Non-pigmented ciliary epithelial cell (primary cell): ENCODE data around the gene RSBN1L.
"Not testable (repeated sequence)": the region's sequence is repeated elsewhere in the genome, so short reads cannot be mapped to it uniquely, and the experiment has no call there.

Experiments used
- DNase-seq: peaks from one replicate; pipeline ENCODE4 v3.0.0-alpha.2; 2010; ENCODE audit warnings: low read depth

The RSBN1L gene

DNA sequence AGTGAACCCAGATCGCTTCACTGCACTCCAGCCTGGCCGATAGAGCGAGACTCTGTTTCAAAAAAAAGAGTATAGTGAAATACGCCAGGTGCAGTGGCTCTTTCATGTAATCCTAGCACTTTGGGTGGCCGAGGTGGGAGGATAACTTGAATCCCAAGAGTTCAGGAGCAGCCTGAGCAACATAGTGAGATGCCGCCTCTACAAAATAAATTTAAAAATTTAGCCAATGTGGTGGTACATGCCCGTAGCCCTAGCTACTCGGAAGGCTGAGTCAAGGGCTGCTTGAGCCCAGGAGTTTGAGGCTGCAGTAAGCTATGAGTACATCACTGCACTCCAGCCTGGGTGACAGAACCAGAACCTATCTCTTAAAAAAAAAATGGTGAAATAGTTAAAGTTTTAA lies 74.1 kb downstream of the RSBN1L start:
- DNase-seq: no peak

DNA sequence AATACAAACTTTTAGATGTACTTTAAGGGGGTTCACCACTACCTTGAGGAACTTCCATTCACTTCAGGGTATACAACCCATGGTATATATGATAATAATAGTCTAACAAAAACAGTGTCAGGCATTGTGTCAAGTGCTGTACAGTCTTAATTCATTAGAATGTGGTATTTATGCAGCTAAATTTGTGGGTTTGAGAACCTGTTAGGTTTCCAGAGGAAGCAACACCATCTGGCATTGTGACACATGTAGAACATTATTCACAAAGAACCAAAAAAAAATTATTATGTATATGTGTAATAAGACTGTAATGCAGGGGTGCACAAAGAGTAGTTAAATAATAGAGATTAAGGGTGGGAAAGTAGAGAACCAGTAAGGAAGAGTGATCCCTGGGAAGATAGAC lies 75.6 kb downstream of the RSBN1L start:
- no peak for DNase-seq

DNA sequence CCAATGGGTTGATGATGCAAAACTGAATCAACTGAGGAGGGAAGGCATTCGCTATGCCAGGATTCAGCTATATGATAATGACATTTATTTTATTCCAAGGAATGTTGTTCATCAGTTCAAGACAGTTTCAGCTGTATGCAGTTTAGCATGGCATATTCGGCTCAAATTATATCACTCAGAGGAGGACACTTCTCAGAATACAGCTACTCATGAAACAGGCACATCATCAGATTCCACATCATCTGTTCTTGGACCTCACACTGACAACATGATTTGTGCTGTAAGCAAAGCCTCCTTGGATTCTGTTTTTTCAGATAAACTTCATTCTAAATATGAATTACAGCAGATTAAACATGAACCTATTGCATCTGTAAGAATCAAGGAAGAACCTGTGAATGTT lies 82.3 kb downstream of the RSBN1L start:
- DNase-seq: no peak

DNA sequence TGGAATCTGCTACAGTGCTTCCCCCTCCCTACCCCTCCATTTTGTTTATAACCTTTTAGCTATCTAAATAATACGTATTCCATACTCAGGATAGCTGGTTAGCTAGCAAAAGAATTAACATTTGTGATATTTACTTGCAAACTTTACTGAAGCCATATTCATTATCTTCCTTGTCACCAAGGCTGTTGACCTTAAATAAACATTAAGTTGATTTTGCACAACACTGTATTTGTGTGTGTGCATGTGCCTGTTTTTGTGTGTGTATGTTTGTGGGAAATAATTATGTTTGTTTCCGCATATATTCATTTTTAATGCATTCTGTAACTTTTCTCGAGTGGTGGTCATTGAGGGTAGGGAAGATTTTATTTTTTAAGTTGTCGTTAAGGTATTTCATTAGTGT lies 86.1 kb downstream of the RSBN1L start:
- DNase-seq: no peak

DNA sequence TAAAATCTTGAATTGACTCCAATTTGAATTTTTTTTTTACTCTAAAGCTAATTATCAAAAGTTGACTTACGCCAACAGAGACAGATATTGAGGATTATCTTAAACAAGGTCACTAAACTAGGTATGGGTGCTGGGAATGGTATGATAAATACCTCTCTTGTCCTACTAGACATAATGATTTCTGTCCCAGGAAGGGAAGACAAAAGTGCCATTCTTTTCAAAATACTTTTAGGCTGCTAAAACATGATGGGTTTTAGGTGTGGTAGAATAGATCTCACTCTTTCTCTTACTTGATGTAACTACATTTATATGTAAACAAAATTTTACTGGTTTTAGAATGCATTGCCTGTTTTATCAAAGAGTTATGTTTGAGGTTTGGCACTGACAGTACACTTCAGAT lies 86.9 kb downstream of the RSBN1L start:
- DNase-seq: no peak

DNA sequence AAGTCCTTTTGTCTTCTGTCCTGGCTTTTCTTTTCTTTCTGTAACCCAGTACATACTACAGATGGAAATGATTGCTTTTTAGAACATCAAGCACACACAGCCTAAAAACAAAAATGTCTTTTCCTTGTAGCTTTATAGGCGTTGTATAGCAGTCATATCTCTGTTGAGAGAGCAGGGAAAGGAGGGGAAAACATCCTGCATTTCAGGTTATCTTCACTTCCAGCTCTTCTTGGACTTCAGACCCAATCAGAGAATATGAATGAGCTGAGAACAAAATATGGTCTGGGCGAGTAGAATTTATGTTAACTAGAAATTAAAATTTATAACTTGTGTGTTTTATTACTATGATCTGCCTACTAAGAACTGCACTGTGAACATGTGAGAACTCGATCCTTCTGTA lies 87.3 kb downstream of the RSBN1L start:
- DNase-seq: no peak

DNA sequence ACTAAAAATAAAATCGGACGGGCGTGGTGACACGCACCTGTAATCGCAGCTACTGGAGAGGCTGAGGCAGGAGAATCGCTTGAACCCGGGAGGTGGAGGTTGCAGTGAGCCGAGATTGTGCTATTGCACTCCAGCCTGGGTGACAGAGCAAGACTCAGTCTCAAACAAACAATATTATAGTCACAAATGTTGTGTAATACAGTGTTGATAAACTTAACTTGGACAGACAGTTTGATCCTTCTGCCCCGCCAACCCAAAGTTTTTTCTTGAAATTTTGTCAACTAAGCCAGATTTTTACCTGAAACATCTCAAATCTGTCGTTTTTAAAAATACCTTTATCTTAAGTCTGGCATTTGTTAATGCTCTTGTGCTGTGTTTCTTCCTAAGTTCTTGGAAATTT lies 88.2 kb downstream of the RSBN1L start:
- DNase-seq: not testable (repeated sequence)

DNA sequence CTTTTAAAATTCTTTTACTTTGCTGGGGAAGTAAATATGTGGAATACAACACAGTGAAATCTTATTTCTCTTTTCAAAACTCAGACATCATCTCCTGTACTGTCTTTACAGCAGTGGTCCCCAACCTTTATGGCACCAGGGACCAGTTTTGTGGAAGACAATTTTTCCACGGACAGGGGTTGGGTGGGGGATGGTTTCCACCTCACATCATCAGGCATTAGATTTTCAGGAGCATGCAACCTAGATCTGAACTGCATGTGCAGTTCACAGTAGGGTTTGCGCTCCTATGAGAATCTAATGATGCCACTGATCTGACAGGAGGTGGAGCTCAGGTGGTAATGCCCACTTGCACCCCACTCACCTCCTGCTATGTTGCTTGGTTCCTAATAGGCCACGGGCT lies 89.8 kb downstream of the RSBN1L start:
- no peak for DNase-seq

DNA sequence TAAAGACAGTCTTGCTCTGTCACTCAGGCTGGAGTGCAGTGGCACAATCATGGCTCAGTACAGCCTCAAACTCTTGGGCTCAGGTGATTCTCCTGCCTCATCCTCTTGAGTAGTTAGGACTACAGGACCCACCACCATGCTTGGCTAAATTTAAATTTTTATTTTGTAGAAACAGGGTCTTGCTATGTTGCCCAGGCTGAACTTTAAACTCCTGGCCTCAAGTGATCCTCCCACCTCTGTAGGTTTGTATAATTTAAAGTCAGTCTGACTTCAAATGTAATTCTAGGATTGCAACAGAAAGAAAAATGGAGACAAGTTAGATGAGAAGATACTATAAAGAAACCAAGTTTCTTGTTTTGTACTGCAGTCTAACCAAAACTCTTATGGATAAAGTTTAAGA lies 90.5 kb downstream of the RSBN1L start:
- no peak for DNase-seq

DNA sequence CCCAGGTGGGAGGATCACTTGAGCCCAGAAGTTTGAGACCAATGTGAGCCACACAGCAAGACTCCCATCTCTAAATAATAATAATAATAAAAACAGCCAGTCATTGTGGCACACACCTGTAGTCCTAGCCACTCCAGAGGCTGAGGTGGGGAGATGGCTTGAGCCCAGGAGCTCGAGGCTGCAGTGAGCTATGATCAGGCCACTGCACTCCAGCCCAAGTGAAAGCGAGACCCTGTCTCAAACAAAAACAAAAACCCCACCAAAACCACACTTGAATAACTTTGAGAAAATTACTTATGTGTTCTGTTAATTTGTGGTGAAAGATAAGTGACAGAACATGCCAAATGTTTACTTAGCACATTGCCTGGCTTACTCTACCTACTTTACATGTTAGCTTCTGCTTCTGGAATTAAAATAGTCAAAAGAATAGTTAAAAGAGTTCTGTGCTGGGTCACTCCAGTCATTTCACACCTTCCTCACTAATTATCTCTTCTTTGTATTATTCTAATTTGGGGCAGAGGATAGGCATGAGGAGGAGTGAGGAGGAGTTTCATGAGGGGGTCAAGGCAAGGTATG lies 92.2 kb downstream of the RSBN1L start:
- no peak for DNase-seq

DNA sequence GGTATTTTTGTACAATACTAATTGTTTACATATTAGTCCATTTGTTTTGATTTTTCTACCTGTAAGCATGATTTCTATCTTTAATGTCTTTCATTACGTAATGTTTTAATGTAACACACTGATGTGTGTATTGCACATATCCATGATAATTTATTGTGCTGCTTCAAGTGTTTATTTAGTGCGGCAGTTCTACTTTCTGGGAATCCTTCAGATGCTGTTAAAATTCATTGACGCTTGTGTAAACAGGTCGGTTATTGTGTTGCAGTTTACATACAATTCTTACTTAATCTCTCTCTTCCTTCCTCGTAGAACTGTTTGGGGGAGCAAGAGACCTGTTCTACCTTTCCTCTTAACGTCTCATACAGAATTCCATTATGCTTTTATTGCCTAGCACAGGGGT lies 95.1 kb downstream of the RSBN1L start:
- DNase-seq: no peak

DNA sequence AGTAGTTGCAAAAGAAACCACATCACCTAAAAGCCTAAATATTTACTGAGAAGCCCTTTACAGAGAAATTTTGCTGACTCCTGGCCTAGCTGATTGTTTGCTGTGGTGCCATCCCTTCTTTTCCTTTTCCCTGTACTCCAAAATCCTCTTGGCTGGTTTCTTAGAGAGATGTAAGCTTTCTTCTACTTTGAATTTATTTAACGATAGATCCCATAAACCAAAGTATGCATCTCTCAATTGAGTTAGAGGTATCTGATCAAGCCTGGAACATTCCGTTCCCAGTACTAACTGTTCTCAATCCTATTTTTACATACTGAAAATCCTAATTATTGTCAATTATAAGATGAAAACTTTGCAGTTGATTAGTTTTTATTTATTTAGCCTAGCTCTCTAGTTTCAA lies 95.7 kb downstream of the RSBN1L start:
- no peak for DNase-seq

DNA sequence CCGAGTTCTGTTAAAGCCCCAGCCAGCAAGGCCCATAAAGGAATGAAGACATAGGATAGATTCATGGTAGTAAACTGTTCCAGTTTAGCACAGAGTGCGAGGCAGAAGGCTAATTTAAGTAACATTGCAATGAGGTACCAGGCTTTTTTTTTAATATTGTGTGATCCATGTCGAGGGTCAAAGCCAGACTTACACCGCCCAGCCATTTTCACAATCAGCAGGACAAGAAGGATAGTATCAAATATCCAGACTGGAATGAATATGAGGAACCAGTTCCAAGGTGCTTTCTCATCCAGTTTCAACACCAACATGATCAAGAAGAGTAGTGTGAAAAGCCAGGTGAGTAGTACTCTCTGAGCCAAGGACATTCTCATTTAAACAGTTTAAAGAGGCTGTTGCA lies 97.7 kb downstream of the RSBN1L start:
- no peak for DNase-seq

DNA sequence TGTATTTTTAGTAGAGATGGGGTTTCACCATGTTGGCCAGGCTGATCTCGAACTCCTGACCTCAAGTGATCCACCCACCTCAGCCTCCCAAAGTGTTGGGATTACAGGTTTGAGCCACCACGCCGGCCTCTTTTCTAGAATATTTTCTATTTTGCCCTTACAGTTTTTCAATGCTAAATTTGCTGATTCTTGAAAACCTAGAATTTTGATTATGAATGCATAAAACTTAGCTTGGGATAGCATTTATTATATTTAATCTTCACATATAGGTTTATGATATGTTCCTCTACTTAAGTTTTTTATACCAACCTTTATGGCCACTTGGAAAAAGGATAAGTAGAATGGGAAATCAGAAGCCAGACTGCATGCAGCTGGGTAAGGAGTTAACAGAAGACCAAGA lies 99.8 kb downstream of the RSBN1L start:
- no peak for DNase-seq

DNA sequence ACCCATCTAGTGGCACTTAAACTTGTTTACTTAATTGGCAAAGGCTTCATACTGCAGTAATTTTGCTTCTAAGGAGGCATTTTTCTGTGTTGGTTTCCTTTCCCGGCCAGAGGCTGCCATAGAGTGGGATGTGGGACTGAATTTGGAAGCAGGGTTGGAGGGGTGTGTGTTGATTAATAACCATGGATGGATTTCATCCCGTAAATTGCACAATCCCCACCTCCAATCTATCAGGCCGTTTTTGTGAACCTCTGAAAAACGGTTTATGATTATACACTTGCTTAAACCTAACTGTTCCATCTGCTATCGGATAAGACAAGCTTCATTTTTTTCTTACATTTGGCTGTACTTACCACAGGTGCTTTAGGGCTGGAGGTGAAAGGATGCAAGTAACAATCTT lies 100.7 kb downstream of the RSBN1L start:
- DNase-seq: no peak

DNA sequence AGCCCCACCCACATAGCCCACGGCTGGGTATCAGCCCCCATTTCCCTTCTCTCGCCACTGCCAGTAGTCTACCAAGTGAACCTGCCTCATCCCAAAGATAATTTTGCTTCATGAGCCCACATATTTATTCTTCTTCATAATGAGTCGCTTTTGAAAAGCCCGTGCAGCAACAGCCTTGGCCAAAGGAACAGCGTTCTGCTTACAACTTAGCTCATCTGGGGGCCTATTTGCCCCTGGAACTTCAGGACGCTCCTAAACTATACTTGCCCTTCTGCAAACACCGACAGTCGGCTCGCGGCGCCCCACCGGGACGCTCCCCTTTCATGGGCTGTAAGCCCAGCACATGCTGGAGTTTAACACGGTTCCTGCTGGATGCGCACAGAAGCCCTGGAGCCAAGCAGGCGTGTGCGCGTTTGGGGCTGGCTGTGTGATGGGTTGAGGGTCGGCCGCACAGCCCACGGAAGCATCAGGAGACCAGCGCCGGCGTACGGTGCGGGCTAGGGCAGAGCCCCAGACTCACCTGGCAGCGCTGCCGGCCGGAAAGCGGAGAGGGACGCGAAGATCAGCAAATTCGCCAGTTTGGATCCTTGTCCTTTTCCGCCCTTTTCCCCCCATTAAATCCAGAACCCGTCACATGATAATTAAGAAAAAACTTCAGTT lies 101.6 kb downstream of the RSBN1L start:
- no peak for DNase-seq

DNA sequence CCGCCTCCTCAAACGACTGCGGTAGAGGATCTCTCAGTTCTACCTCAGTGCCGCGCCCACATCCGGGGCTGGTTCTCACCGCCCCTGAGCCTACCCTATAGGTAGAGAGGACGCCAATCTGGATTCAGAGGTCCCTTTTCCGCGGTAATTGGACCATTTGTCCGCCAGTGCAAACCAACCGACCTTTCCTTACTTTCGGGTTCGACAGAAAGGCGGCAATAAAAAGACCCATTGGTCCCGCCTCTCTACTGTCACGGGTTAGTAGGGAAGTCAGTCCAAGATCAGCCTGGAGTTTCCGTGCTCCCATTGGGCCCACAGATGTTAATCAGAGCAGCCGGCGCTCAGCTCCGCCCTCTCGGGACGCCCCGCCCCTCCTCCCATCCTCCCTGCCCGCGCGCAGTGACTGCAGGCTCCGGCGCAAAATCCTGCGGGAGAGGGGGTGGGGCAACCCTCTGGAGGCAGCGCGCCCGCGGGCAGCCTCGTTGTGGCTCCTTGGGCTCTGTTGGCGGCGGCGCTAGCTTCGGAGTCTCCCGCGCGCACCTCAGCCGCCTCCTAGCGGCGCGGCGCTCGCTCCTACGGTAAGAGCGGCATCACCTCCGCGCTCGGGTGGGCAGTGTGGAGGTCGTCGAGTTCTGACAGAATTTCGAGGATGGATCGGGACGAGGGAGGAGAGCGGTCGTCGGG lies 102.3 kb downstream of the RSBN1L start, which contains the start of the genes PHTF2 and TMEM60:
Gene PHTF2, plus strand, starts transcription at position 380 of the 684 bp plus-strand sequence.
Gene TMEM60, minus strand, starts transcription at position 41 of the 684 bp plus-strand sequence. CDS start 4,061 bp downstream, outside the sequence.
- DNase-seq: peak; percentile 99

DNA sequence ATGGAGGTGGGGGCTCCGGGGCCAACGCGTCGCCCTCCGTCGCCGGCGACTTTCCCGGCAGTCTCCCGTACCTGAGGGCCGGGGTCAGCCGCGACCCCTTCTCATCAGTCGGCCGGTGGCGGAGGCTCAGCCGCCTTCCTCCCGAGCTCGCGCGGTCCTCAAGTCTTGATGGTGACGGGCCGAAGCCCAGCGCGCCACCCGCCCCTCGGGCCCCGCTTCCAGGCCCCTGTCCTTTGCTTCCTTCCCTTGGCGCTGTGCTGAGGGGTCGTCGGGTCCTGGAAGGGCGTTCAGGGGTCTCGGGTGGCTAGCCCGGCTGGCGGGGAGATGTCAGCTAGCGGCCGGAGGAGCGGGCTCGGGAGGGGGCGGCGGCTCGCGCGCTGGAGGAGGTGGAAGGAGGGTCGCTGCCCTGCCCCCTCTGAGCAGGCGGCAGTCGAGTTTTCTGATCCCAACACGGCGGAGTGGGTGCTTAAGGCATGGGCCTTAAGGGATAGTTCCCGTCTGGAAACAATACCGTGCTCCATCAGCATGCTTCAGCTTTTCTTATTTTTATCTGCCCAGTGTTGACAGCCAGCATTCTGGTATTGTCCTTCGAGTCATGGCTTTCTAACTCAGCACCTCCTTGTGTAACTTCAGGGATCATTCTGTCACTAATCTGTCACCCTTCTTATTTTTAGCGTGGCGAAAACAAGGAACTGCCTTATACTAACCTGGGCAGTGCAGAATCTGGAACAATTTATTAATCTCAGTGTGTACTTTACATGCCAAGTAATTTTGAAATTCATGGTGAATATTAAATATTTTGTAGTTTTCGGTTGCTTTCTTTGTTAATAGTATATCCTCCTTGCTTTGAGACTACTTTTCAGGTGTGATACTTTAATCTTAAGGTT lies 103.1 kb downstream of the RSBN1L start:
- no peak for DNase-seq

DNA sequence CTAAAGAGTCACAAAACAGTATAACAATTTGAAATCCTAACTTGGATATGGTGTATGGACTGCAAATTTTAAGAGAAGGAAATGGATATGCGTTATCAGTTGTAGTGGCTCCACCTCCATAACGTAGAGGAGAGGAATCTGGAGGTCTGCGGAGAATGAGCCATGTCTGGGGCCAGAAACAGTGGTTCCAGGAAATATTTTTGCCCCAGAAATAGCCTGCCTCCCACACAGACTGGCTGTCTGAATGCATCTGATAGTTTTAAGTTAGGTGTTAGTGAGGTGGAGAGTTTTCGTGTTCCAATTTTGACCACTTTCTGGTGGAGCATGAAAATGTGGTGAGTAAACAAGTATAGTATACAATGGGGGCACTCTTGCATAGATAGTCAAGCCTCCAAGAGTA lies 103.9 kb downstream of the RSBN1L start:
- DNase-seq: no peak

DNA sequence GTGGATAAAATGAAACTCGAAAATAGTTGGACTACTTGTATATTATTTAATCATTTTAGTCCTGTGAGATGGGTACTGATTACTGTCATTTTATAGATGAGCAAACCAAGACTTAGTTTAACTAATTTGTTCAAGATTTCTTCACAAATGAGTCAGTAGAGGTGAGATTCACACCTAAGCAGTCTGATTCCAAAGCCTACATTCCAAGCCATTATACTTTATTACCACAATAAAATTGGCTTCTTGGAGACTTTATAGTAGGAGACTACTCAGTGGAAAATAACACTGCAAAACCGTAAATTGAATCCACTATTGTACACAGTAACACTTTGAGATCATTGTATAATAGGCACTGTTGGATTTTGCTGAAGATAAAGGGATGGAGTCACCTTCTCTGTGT lies 104.5 kb downstream of the RSBN1L start:
- DNase-seq: no peak

DNA sequence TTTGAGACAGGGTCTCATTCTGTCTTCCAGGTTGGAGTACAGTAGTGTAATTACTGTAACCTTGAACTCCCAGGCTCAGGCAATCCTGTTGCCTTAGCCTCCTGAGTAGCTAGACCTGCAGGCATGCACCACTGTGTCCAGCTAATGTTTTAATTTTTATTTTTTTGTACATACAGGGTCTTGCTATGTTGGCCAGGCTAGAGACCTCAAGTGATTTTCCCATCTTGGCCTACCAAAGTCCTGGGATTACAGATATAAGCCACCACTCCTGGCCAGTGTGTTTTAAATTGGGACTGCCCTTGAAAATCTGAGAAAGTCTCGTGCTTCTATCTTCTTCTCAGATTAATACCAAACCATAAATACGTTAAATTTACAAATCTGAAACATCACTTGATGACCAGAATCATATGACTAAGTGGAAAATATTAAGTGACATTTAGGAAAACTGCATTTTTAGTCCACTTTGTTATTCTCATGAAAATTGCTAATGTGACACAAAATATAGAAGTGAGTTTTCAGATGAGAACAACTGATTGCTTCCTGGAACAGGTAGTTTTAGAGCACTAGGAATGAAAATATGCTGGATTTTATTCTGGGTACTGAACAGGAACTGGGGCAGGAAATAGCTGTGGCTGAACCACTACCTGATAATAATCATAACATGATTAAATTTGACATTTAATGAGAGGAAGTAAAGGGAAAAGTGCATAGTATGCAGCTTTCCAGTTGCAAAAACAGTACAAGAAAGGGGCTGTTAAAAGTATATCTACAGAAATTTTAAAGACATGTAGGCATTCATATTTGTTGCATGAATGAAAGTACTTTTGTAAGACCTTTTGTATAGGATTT lies 106.5 kb downstream of the RSBN1L start:
- DNase-seq: no peak

DNA sequence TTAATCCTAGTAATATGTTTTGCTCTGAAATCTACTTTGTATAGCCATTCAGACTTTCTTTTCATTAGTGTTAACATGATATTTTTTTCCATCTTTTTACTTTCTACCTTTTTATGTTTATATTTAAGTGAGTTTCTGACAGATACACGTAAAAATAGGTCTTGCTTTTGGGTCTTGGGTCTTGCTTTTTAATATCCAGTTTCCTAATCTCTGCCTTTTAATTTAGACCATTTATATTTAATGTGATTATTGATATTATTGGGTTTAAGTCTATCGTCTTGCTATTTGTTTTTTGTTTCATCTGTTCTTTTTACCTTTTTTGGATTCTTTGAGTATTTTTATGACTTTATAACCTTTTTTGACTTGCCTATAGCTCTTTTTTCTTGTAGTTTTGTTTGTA lies 110.2 kb downstream of the RSBN1L start:
- DNase-seq: no peak
